Measurements from ENCODE around the gene ATF7IP. TPM values are rescaled to one million over a fixed set of nuclear protein-coding genes. Genes with fewer than 3 reads are reported as not detected.

ATF7IP gene
- total RNA-seq, 1 experiment from 2014 or later, result 172 TPM

GRCh38 chr12:14373217-14373616, 7.7 kb downstream of the ATF7IP start:
- Histone ChIP-seq H4K8ac (replicated peaks; ENCODE audit: insufficient read length, low read depth, low read length) (no peak overlapping the region), H2AK5ac (ENCODE audit: insufficient read length, low read length) (no peak overlapping the region), H3K79me1 (ENCODE audit: insufficient read depth, low read depth, low read length, poor library complexity, severe bottlenecking) (no peaks in the 10 kb centered on the region), H3K4me1 (ENCODE audit: insufficient read depth, low read length) (peaks cover 2% of the 10 kb centered on the region; the same call in 1 of the 2 replicates), H3K23ac (ENCODE audit: insufficient read length, low read depth, low read length) (no peak overlapping the region), H2BK12ac (ENCODE audit: insufficient read length, low read depth, low read length) (no peak overlapping the region), H4K5ac (ENCODE audit: insufficient read length, low read depth, low read length) (no peak overlapping the region), H3K9ac (ENCODE audit: extremely low read depth, insufficient read length, low read length) (no peak overlapping the region), H2AFZ (ENCODE audit: low read length) (no peak overlapping the region), H3K4me2 (ENCODE audit: insufficient read depth, insufficient read length, low read length) (no peak overlapping the region), H3K14ac (ENCODE audit: insufficient read depth, low read length) (no peak overlapping the region), H4K91ac (ENCODE audit: insufficient read length, low read depth, low read length) (no peak overlapping the region), H3K18ac (ENCODE audit: insufficient read length, low read depth, low read length) (no peak overlapping the region), H3T11ph (ENCODE audit: low read length) (no peak overlapping the region), H3K23me2 (ENCODE audit: insufficient read length, low read depth, low read length, poor library complexity, severe bottlenecking) (no peaks in the 10 kb centered on the region), H2BK15ac (ENCODE audit: low read depth, low read length) (no peak overlapping the region), H2BK20ac (ENCODE audit: low read depth, low read length, poor library complexity, severe bottlenecking) (no peak overlapping the region), H3K79me2 (ENCODE audit: insufficient read depth, low read length) (peaks cover 51% of the 10 kb centered on the region; the same call in 1 of the 2 replicates), H2BK120ac (ENCODE audit: low read depth, low read length, poor library complexity, severe bottlenecking) (no peak overlapping the region), H2BK5ac (ENCODE audit: insufficient read length, low read length) (no peak overlapping the region), H3K27me3 (ENCODE audit: insufficient read depth, low read length) (no peaks in the 10 kb centered on the region), H3K27ac (ENCODE audit: insufficient read length, low read depth, low read length) (no peak overlapping the region), H3K9me3 (ENCODE audit: control insufficient read depth, low read depth, low read length) (no peaks in the 10 kb centered on the region), H3K56ac (ENCODE audit: insufficient read length, low read depth, low read length) (no peak overlapping the region), H4K20me1 (ENCODE audit: control insufficient read depth, insufficient read depth, insufficient read length) (no peaks in the 10 kb centered on the region), H3K4ac (ENCODE audit: low read depth, low read length) (no peak overlapping the region)
- H3K36me3 Mint-ChIP-seq (ENCODE audit: insufficient read depth in 1 of 3, low read depth in 3 of 3), result peaks cover 29 to 35% (median 33%) of the 10 kb centered on the region in 3 experiments; a peak in 6 of 7 replicates
- no peak overlapping the region; a peak in 1 of 7 replicates for H3K27ac Mint-ChIP-seq
- H3K4me1 Mint-ChIP-seq, result peaks cover 45 to 54% of the 10 kb centered on the region in 2 experiments
- no peak for DNase-seq
- no peaks in the 10 kb centered on the region for H3K27me3 Mint-ChIP-seq (ENCODE audit: low read depth)
- TF ChIP-seq CTCF (conservative IDR thresholded peaks at IDR 0.05), result no peak
- peaks cover 0 to 12% of the 10 kb centered on the region in 2 experiments; a peak in 3 of 5 replicates for H3K9me3 Mint-ChIP-seq
- H3K4me3 Mint-ChIP-seq, result no peak overlapping the region
